Suprapubic skin (tissue), 3 donors: ENCODE data around the gene HIVEP2.

Source experiments
- EP300 ChIP-seq: sonication (generic); formaldehyde crosslinking; IDR thresholded peaks from one replicate; pipeline ENCODE4 v1.6.1; 2017; ENCODE audit warnings: antibody characterized with exemption
- POLR2A ChIP-seq, 2 donors: fragments of 450-650 bp; IDR thresholded peaks; one replicate each; pipeline ENCODE4 v1.6.1; 2017; ENCODE audit warnings: antibody characterized with exemption in 2 of 2, mild to moderate bottlenecking in 2 of 2, moderate library complexity in 2 of 2
- TF ChIP-seq, protein P1 (sequence below), 2 donors: fragments of 200-600 bp in 1 of 2; fragments of 450-650 bp in 1 of 2; sonication (generic) in 1 of 2; IDR thresholded peaks; one replicate each; pipeline ENCODE4 v1.5.1; 2016 to 2019; ENCODE audit warnings: antibody characterized with exemption in 2 of 2, mild to moderate bottlenecking in 1 of 2, moderate library complexity in 1 of 2

DNA sequence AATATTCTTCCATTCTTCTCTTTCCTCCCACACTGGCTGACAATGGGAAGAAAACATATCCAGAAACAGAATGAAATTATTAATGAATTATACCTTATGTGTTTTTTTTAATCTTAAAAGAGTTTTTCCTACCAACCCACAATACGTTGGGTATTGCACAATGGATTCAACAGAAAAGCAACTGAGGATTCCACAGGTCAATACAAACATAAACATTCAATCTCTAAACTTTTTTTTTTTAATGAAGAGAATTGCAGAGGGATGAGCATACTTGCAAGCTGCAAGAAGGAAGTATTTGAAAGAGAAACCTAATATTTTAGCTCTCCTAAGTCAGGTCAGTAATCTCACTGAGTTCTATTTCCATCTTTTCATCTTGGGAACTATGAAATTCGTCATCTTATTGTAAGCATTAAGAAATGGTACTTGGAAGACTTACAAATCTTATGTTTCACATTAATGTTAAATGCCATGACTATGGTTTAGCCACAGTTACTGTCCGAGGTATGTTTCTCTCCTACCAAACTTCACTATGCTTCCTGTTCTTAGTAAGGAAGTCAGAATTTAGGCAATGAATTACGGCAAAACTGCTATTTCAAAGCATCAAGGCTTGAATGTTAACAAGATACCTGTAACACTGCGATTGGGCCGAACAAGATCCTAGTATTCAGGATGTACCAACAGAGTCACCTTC, 100.8 kb downstream of the HIVEP2 start:
- TF ChIP-seq, protein P1, sequence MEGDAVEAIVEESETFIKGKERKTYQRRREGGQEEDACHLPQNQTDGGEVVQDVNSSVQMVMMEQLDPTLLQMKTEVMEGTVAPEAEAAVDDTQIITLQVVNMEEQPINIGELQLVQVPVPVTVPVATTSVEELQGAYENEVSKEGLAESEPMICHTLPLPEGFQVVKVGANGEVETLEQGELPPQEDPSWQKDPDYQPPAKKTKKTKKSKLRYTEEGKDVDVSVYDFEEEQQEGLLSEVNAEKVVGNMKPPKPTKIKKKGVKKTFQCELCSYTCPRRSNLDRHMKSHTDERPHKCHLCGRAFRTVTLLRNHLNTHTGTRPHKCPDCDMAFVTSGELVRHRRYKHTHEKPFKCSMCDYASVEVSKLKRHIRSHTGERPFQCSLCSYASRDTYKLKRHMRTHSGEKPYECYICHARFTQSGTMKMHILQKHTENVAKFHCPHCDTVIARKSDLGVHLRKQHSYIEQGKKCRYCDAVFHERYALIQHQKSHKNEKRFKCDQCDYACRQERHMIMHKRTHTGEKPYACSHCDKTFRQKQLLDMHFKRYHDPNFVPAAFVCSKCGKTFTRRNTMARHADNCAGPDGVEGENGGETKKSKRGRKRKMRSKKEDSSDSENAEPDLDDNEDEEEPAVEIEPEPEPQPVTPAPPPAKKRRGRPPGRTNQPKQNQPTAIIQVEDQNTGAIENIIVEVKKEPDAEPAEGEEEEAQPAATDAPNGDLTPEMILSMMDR (IDR thresholded peaks at IDR 0.05), result no peak
- TF ChIP-seq POLR2A (IDR thresholded peaks at IDR 0.05) (no peak), EP300 (no peak)
